ENCODE data around the gene GTF3C4. TPM values are rescaled to one million over a fixed set of nuclear protein-coding genes. Genes with fewer than 3 reads are reported as not detected.

GTF3C4 gene
- total and polyA plus RNA-seq, 2 experiments from 2014 or later, result 9.5 to 39.6 TPM

DNA sequence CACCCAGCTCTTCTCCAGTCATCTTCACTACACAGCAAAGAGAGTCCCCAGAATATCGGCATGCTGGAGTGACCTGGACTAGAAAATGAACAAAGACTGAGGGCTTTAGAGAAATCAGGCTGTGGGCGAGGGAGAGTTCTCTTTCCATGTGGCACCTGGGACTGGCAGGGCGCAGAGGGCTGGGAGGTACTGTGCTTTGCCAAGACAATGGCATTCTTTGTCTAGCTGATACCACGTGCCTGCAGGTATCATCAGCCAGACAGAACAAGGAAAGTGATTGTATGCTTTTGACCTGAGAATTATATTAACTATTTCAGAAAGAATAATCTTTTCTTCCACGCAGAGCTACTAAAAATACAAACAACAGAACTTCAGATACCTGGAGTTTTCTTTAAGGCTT, 30.9 kb upstream of the GTF3C4 start:
- H3K36me3 ChIP-seq (ENCODE audit: insufficient read depth), result 0 out of 2 replicates have a peak, but pooled peaks cover 6% of the 10 kb centered on the region
- no peaks in the 10 kb centered on the region for H3K4me1 ChIP-seq (ENCODE audit: insufficient read depth)
- H3K4me3 Mint-ChIP-seq, result no peak overlapping the region
- H3K36me3 Mint-ChIP-seq (ENCODE audit: low read depth), result peaks cover 59% of the 10 kb centered on the region
- no peak for TF ChIP-seq CREB1 (CRISPR knock-in tag; IDR thresholded peaks at IDR 0.05; ENCODE audit: low read depth)
- TF ChIP-seq, protein P1, sequence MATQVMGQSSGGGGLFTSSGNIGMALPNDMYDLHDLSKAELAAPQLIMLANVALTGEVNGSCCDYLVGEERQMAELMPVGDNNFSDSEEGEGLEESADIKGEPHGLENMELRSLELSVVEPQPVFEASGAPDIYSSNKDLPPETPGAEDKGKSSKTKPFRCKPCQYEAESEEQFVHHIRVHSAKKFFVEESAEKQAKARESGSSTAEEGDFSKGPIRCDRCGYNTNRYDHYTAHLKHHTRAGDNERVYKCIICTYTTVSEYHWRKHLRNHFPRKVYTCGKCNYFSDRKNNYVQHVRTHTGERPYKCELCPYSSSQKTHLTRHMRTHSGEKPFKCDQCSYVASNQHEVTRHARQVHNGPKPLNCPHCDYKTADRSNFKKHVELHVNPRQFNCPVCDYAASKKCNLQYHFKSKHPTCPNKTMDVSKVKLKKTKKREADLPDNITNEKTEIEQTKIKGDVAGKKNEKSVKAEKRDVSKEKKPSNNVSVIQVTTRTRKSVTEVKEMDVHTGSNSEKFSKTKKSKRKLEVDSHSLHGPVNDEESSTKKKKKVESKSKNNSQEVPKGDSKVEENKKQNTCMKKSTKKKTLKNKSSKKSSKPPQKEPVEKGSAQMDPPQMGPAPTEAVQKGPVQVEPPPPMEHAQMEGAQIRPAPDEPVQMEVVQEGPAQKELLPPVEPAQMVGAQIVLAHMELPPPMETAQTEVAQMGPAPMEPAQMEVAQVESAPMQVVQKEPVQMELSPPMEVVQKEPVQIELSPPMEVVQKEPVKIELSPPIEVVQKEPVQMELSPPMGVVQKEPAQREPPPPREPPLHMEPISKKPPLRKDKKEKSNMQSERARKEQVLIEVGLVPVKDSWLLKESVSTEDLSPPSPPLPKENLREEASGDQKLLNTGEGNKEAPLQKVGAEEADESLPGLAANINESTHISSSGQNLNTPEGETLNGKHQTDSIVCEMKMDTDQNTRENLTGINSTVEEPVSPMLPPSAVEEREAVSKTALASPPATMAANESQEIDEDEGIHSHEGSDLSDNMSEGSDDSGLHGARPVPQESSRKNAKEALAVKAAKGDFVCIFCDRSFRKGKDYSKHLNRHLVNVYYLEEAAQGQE (IDR thresholded peaks at IDR 0.05; ENCODE audit: unreplicated experiment), result no peak
- no peak for TF ChIP-seq JUNB (IDR thresholded peaks at IDR 0.05; ENCODE audit: unreplicated experiment)
- TF ChIP-seq, protein P2, sequence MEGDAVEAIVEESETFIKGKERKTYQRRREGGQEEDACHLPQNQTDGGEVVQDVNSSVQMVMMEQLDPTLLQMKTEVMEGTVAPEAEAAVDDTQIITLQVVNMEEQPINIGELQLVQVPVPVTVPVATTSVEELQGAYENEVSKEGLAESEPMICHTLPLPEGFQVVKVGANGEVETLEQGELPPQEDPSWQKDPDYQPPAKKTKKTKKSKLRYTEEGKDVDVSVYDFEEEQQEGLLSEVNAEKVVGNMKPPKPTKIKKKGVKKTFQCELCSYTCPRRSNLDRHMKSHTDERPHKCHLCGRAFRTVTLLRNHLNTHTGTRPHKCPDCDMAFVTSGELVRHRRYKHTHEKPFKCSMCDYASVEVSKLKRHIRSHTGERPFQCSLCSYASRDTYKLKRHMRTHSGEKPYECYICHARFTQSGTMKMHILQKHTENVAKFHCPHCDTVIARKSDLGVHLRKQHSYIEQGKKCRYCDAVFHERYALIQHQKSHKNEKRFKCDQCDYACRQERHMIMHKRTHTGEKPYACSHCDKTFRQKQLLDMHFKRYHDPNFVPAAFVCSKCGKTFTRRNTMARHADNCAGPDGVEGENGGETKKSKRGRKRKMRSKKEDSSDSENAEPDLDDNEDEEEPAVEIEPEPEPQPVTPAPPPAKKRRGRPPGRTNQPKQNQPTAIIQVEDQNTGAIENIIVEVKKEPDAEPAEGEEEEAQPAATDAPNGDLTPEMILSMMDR (conservative IDR thresholded peaks at IDR 0.05; ENCODE audit: low read depth in 2 of 2), result no peak
- TF ChIP-seq ZNF114 (CRISPR knock-in tag; IDR thresholded peaks at IDR 0.05), result no peak
- TF ChIP-seq, protein P3, sequence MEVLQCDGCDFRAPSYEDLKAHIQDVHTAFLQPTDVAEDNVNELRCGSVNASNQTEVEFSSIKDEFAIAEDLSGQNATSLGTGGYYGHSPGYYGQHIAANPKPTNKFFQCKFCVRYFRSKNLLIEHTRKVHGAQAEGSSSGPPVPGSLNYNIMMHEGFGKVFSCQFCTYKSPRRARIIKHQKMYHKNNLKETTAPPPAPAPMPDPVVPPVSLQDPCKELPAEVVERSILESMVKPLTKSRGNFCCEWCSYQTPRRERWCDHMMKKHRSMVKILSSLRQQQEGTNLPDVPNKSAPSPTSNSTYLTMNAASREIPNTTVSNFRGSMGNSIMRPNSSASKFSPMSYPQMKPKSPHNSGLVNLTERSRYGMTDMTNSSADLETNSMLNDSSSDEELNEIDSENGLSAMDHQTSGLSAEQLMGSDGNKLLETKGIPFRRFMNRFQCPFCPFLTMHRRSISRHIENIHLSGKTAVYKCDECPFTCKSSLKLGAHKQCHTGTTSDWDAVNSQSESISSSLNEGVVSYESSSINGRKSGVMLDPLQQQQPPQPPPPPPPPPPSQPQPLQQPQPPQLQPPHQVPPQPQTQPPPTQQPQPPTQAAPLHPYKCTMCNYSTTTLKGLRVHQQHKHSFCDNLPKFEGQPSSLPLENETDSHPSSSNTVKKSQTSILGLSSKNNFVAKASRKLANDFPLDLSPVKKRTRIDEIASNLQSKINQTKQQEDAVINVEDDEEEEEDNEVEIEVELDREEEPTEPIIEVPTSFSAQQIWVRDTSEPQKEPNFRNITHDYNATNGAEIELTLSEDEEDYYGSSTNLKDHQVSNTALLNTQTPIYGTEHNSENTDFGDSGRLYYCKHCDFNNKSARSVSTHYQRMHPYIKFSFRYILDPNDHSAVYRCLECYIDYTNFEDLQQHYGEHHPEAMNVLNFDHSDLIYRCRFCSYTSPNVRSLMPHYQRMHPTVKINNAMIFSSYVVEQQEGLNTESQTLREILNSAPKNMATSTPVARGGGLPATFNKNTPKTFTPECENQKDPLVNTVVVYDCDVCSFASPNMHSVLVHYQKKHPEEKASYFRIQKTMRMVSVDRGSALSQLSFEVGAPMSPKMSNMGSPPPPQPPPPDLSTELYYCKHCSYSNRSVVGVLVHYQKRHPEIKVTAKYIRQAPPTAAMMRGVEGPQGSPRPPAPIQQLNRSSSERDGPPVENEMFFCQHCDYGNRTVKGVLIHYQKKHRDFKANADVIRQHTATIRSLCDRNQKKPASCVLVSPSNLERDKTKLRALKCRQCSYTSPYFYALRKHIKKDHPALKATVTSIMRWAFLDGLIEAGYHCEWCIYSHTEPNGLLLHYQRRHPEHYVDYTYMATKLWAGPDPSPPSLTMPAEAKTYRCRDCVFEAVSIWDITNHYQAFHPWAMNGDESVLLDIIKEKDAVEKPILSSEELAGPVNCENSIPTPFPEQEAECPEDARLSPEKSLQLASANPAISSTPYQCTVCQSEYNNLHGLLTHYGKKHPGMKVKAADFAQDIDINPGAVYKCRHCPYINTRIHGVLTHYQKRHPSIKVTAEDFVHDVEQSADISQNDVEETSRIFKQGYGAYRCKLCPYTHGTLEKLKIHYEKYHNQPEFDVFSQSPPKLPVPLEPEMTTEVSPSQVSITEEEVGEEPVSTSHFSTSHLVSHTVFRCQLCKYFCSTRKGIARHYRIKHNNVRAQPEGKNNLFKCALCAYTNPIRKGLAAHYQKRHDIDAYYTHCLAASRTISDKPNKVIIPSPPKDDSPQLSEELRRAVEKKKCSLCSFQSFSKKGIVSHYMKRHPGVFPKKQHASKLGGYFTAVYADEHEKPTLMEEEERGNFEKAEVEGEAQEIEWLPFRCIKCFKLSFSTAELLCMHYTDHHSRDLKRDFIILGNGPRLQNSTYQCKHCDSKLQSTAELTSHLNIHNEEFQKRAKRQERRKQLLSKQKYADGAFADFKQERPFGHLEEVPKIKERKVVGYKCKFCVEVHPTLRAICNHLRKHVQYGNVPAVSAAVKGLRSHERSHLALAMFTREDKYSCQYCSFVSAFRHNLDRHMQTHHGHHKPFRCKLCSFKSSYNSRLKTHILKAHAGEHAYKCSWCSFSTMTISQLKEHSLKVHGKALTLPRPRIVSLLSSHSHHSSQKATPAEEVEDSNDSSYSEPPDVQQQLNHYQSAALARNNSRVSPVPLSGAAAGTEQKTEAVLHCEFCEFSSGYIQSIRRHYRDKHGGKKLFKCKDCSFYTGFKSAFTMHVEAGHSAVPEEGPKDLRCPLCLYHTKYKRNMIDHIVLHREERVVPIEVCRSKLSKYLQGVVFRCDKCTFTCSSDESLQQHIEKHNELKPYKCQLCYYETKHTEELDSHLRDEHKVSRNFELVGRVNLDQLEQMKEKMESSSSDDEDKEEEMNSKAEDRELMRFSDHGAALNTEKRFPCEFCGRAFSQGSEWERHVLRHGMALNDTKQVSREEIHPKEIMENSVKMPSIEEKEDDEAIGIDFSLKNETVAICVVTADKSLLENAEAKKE (CRISPR knock-in tag; IDR thresholded peaks at IDR 0.05), result no peak
- TF ChIP-seq EZH2 (IDR thresholded peaks at IDR 0.05; ENCODE audit: low read depth, unreplicated experiment), result no peak
- TF ChIP-seq EZH2phosphoT487 (IDR thresholded peaks at IDR 0.05; ENCODE audit: unreplicated experiment), result no peak
- no peak for TF ChIP-seq ZNF331 (CRISPR knock-in tag; IDR thresholded peaks at IDR 0.05; ENCODE audit: low read depth)
- TF ChIP-seq POLR2AphosphoS5 (IDR thresholded peaks at IDR 0.05; ENCODE audit: low read depth), result no peak
- TF ChIP-seq STAT1 (IDR thresholded peaks at IDR 0.05; ENCODE audit: unreplicated experiment), result no peak
- TF ChIP-seq NANOG (IDR thresholded peaks at IDR 0.05; ENCODE audit: borderline replicate concordance), result no peak
- TF ChIP-seq, protein P4, sequence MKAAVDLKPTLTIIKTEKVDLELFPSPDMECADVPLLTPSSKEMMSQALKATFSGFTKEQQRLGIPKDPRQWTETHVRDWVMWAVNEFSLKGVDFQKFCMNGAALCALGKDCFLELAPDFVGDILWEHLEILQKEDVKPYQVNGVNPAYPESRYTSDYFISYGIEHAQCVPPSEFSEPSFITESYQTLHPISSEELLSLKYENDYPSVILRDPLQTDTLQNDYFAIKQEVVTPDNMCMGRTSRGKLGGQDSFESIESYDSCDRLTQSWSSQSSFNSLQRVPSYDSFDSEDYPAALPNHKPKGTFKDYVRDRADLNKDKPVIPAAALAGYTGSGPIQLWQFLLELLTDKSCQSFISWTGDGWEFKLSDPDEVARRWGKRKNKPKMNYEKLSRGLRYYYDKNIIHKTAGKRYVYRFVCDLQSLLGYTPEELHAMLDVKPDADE (IDR thresholded peaks at IDR 0.05), result no peak
- ATAC-seq (no peak), DNase-seq (ENCODE audit: low spot score) (no peak)
- H3K4me2 ChIP-seq, result no peak overlapping the region
- no peaks in the 10 kb centered on the region for H3F3A ChIP-seq (replicated peaks; ENCODE audit: low read depth)
- no peaks in the 10 kb centered on the region for H3K9me3 Mint-ChIP-seq
- H3K79me2 ChIP-seq (replicated peaks; ENCODE audit: insufficient read depth), result no peaks in the 10 kb centered on the region
- H3K4me1 Mint-ChIP-seq, result no peaks in the 10 kb centered on the region
- no peaks in the 10 kb centered on the region for H3K27me3 ChIP-seq (ENCODE audit: insufficient read depth)
- H3K27ac ChIP-seq (ENCODE audit: low read depth), result no peak overlapping the region
- peaks cover 16% of the 10 kb centered on the region for H4K20me1 ChIP-seq (replicated peaks; ENCODE audit: insufficient read depth)
- H3K9me2 ChIP-seq (ENCODE audit: insufficient read depth), result no peaks in the 10 kb centered on the region
- H2AFZ ChIP-seq, result no peak overlapping the region
- H3K27me3 Mint-ChIP-seq (ENCODE audit: insufficient read depth, low read depth, poor library complexity), result no peaks in the 10 kb centered on the region
- no peak overlapping the region for H3K27ac Mint-ChIP-seq
- no peak overlapping the region for H3K4me3 ChIP-seq

Data from GM23338 (cell line).